GM10847 (cell line): ENCODE measurements around the gene PABPN1L.

ENCODE experiments used
- POLR2A ChIP-seq: IDR thresholded peaks from 2 replicates; pipeline ENCODE4 v1.6.1; 2011; ENCODE audit not compliant: insufficient read length; ENCODE audit errors: extremely low read depth

PABPN1L gene

DNA sequence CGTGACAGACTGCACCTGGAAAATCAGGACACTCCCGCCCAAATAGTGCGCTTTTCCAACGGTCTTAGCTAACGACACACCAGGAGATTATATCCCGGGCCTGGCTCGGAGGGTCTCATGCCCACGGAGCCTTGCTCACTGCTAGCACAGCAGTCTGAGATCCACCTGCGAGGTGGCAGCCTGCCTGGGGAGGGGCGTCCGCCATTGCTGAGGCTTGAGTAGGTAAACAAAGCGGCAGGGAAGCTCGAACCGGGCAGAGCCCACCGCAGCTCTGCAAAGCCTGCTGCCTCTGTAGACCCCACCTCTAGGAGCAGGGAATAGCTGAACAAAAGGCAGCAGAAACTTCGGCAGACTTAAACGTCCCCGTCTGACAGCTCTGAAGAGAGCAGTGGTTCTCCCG lies 14.8 kb downstream of the PABPN1L start:
- no peak for TF ChIP-seq POLR2A

DNA sequence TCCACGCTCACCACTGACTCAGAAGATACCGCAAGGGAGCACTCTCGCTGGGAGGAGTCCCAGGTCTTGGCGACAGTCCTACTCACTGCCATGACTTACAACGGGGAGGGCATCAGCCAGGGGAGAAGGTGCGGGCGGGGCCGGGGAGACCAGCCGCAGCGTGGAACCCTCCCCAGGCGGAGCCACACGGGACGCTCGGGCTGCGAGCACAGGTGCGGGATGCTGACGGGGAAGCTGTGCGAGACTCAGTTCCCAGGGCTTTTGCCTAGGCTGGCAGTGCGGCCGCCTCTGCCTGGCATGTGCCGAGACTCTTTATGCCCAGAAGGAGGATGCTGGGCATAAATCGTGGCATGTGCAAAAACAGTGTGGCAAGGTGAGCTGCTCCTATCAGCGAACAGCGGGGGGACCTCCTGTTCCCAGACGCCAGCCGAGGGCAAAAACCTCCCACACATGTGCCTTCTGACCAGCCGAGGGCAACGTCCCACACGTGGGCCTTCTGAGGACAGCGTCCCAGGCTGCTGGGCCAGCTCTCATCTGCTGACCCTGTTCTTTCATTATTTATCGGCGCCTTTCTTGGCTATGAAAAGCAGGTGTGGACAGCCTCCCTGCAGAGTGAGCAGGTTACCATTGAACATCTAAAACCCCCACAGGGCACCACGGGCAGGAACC lies 15.8 kb downstream of the PABPN1L start:
- no peak for TF ChIP-seq POLR2A

DNA sequence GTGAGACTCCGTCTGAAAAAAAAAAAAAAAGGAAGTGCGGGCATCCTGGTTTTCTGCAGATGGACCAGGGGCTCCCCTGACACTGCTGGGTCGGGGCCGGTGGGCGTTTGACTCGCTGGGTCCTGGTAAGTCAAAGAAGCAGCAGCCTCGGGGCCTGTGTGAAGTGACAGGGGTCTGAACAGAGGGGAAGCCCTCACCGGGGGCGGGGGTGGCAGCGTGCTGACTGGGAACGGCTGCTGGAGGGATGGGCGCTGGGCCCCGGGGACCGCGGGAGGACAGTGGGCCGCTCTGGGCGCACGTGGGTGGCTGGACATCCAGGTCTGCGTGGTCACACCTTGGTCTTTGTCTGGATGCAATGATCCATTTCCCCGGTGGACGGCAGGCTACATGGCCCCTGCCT lies 17.9 kb downstream of the PABPN1L start:
- no peak for TF ChIP-seq POLR2A

DNA sequence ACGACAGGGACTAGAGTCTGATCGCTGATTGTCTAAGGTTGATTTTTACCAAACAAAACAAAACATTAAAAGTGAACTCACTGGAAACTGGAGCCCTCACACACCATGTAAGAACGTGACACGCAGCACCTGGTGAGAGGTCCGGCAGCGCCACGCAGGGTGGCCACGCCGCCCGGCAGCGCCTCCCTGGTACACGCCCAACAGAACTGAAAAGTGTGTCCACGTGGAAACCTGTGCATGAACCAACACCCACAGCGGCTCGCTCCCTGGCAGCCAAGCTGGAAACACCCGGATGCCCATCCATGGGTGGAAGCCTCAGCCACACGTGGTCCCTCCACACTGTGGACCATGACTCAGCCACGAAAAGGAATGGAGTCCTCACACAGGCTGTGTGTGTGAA lies 18.8 kb downstream of the PABPN1L start:
- TF ChIP-seq POLR2A: no peak

DNA sequence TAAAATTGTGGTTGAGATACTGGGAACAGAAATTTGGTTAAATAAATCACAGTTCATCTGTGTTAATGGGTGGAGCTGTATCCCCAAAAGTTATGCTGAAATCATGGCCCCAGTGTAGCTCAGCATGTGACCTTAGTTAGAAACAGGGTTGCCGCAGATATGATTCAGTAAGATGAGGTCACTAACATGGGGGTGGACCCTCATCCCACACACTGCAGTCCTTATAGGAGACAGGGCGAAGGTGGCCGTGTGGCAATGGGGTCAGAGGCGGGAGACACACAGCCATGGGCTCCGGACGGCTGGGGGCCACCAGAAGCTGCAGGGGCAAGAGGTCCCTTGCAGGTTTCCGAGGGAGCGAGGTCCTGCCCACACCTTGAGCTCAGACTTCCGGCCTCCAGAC lies 20.4 kb downstream of the PABPN1L start:
- no peak for TF ChIP-seq POLR2A

DNA sequence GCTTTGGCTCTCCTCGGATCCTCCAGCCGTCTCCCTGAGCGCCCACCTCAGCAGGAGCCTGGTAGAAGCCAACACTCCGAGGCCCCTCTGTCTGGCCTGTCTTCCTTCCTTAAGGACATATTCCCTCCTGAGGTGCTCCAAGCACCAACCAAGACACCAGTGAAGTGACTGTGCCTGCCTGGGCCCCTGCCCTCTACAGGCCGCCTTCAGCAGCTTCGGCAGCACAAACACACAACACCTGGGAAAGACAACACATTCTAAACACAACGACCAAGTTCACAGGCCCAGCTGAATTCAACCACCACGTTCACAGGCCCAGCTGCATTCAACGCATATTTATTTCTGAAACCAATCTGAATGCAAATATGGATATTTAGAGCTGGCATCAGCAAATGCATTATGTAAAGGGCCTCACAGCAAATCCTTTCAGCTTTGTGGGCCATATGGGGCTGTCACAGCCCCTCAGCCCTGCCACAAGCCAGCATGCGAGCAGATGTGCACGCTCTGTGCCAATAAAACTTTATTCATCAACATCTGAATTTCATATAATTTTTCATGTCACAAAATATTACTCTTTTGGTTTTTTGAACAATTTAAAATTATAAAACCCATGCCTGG lies 21.9 kb downstream of the PABPN1L start:
- TF ChIP-seq POLR2A: no peak

DNA sequence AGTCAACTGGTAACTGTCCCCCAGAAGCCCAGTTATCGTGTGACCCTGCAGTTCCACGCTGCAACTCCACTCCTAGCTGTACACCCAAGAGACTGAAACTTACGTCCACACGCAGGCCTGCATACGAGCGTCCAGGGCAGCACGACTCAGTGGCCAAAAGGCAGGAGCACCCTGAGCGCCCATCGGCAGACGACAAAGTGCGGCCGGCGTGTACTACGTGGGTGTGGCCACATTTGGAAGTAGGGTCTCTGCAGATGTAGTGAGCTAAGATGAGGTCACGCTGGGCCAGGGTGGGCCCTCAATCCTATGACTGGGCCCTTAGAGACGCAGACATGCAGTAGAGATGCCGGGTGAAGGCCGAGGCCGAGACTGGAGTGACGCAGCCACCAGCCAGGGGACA lies 23.2 kb downstream of the PABPN1L start:
- no peak for TF ChIP-seq POLR2A

DNA sequence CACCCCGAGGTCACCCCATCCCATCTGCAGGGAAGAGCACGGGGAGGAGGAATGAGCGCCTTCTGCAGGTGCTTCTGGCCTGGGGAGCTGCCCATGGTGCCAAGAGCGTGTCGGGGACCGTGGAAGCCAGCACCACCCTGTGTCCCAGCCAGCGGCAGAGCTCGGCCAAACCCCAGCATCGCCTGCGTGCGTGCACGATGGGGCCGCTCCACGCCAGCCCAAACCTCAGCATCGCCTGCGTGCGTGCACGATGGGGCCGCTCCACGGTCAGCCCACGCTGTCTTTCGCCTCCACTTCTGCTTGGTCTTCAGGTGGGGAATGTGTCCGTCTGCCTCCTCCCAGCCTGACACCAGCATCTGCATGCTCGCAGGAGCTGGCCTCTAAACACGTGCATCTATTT lies 23.7 kb downstream of the PABPN1L start:
- TF ChIP-seq POLR2A: no peak

DNA sequence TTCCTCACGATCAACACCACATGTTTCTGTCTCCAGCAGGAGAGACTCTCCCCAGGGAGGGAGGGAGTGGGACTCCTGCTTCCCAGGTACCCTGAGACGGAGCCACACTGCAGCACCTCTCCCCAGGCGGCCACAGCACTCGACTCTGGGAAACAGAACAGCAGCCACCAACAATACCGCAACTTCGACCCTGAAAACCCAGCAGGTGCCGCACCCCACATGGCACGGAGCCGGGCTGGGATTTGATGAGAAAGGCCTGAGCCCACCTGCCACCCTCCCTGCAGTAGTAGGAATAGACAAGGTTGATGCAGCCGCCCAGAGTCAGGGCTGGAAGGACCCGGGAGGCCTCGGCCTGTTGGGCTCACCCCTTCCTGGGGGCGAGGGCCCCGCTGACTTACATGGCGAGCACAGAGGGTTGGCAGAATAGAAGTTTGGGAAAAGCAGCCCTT lies 24.1 kb downstream of the PABPN1L start:
- TF ChIP-seq POLR2A: no peak

DNA sequence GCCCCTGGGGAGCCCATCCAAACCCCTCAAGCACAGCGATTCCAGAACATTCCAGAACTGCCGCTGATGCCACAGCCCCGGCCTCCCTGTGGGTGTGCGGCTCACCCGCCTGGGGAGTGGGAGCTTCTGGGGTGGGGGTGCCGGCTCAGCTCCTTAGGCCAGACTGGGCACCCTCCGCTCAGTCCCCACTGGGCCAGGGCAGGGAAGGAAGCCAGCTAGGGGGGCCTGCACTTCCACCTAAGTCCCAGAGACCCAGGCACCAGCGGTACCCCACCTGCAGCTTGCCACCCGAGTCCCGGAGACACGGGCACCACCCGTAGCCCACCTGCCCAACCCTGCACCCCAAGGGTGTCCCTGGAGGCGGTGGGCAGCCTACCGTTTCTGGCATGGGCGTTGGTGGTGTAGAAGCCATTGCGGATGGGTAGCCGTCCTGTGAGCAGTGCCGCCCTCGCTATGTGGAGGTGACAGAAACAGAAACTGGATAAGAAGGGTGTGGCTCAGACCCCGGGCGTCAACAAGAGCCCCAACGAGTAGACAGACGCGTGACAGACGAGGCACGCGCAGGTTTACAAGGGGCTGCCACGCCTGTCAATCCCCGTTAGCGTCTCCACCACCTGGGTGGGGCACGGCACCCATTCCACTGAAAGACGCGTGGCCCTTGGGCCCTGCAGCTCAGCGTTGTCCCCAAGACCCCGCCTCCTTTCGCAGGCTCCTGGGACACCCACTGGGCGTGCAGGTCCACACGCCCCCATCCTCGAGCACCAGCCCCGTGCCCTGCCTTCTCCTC lies 24.7 kb downstream of the PABPN1L start:
- no peak for TF ChIP-seq POLR2A

DNA sequence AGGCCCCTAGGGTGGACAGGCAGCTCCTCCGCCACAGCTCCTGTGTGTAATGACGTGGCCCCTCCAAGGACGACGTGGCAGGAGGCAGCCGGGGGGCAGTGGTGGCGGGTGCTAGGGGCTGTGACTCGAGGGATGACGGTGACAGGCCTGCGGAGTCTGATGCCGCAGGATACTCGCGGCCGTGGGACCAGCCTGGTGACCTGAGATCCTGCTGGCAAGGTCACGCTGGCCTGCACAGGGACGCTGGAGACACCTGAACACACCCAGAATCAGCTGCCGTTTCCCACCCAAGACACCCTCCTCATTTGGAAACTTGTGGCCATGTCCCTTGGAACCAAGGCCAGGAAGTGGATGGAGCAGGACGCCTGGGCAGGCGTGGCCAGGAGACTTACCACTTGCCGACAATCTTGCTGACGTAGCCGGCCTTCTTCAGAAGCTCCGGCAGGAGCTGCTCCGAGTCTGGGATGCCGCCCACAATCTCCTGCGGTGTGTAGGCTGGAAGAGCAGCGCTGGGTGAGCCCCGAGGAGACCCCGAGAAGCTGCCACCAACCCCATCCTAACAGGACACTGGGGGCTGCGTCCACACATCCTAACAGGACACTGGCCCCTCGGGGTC lies 25.8 kb downstream of the PABPN1L start:
- no peak for TF ChIP-seq POLR2A

DNA sequence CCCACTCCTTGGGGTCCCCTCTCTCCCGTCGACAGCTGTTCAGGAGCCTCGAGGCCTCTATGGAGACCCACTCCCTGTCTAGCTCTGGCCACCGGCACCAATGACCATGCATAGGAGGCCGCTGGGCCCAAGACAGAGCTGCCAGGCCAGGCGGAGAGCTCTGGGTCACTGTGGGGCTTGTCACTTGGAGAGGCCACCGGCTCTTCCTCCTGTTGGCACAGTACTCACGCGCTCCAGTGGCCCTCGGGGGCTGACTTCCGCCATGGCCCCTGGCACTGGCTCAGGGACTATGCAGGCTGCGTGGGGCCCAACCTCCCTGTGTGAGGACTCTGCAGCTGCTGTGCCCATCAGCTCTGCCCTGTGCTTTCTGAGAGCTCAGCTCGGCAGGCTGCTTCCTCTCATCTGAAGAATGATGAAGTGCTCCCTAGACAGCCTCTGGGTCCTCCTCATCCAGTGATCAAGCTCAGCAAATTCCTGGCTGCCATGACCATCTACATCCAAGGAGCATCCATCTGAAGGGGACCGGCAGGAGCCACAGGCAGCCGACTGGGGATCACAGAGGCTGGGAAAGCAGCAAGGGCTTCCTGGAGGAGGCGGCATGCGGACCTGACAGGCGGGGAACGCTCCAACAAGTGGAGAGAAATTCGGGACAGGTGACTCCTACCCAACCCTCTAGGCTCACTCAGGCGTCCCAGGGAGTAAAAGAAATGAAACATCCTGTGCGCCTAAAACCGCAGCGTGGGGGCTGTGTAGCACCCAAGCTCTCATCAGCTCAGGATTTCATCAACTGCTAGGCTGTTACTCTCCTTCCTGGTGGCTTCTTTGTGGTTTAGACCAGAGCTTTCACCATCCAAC lies 26.5 kb downstream of the PABPN1L start:
- no peak for TF ChIP-seq POLR2A

DNA sequence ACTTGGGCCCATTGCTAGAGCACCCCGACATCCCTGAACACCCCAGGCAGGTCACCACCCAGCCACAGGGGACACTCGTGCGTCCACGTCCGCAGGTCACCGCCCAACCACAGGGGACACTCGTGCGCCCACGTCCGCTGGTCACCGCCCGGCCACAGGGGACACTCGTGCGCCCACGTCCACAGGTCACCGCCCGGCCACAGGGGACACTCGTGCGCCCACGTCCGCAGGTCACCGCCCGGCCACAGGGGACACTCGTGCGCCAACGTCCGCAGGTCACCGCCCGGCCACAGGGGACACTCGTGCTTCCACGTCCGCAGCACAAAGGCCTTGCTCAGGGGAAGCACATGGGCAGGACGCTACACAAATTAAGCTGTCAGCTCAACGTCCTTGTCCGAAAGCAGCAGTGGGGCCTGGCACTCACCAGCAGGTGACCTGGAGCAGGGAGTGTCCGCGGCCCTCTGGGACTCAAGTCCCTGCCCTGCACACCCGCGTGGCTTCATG lies 27.4 kb downstream of the PABPN1L start:
- no peak for TF ChIP-seq POLR2A

DNA sequence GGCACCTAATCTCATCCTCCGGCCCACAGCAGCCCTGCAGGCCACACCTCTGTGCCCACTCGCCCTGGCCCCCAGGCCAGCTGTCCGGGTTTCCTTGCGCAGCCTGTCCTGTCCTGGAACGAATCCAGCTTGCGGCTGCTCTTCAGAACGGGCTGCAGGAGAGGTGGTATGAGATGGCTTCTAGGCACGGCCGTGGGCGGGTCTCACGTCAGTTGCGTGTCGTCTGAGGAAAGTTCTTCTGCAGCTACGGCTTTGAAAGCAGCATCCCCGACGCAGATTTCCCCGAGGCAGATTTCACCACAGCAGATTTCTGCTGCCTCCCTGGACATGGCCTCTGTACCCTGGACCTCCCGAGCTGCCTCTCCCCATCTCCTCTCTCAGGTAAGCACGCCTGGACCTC lies 27.9 kb downstream of the PABPN1L start:
- no peak for TF ChIP-seq POLR2A

DNA sequence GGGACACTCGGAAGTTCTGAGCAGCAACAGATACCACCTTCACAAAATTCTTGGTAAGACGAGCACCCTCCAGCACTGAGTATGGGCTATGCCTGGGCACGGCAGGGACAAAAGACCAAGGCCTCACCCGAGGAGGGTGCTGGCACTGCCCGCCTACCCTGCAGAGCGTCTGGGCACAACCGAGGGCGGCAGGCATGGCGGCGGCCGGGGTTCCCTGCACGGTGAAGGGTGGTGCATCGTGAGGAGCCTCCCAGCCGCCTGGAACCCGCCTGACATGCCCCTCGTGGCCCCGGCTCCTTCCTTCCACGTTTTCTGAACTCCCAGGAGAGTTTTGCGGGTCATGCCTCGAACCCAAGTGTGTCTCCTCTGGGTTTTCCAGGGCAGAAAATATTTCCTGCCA lies 28.7 kb downstream of the PABPN1L start:
- no peak for TF ChIP-seq POLR2A
